Eye (tissue), 1 donor: ENCODE data around the gene ARHGAP22.

Experiments
- DNase-seq: peaks from one replicate; pipeline ENCODE4 v3.0.0-alpha.2; 2015

ARHGAP22 gene

DNA sequence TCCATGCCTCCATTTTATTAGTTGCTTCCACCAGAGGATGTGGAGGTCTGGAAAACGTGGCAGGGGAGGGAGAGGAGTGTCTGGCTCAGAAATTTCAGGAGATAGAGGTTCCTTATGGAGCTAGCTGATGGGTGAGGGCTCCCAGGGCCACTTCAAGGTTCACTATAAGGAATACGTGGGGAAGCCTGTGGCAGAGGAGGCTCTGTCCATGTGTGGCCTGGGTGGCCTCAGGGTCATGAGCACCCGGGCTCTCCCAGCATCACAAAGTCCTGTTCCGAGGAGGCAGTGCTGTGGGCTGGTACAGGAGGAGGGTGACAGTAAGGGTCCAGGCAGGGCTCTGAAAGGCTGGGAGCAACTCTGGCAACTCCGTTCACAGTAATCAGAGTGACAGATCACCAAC lies 24.6 kb downstream of the ARHGAP22 start:
- DNase-seq: no peak

DNA sequence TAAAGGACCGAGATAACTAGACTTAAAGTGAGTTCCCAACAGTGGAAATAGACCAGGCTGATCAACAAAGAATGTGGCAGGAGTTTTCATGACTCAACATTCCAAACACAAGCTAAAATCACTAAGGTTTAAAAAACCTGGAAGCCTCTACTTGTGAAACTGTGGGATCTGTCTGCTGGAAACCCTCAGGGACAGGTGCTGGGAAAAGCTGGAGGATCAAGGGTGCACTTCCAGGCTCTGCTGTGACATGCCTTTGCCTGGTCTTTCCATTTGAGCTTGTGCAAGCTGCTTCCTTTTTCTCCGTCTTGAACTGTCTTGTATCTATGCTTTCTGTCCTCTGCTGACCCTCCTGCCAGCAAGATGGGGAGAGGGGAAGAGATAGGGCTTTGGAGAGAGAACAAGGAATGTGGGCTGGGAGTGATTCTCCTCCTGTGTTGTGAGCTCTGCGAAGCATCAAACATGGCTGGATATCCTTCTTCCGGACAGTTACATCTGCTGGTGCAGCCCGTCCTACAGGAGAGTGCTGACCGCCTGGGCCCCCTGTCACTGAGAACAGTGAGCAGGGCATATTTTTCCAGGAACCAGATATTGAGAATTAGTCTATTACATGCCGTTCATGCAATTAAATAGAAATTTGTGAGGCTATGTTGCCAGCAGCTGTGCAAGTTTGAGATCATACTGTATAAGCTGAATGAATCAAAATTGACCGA lies 25.5 kb downstream of the ARHGAP22 start:
- DNase-seq: no peak

DNA sequence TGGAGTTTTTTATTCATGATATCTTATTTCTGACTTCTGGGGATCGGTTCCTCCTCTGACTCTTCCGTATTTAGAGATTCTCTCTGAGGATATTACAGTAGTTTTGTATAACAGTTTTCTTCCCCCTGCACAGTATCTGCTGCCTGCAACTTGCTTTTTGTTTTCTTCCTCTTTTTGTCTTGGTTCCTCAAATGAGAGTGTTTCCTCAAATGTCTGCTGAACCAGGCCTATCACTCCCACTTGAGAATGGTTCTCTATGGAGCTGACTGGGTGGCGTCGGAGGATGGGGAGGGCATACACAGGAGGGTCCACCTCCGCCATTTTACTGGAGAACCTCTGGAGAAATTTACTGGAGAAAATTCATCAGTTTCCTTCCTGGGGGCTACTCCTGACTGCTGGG lies 27.7 kb downstream of the ARHGAP22 start:
- no peak for DNase-seq

DNA sequence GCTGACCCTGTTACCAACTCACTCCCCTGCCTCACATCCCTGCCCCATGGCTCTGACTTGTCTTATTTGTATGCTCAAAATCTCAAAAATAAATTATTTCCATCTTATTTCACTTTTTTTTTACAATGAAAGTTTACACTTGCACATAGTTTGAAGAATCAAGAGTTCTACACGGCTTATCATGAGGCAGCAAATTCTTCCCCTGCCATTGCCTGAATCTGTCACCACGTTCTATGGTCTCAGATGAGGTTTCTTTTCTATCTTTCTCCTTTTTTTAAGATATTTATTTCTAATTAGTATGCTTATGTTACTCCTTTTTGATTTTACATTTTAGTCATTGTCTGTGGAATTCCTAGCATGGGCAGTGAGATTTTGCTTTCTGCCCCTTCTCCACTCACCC lies 28.4 kb downstream of the ARHGAP22 start:
- DNase-seq: no peak

DNA sequence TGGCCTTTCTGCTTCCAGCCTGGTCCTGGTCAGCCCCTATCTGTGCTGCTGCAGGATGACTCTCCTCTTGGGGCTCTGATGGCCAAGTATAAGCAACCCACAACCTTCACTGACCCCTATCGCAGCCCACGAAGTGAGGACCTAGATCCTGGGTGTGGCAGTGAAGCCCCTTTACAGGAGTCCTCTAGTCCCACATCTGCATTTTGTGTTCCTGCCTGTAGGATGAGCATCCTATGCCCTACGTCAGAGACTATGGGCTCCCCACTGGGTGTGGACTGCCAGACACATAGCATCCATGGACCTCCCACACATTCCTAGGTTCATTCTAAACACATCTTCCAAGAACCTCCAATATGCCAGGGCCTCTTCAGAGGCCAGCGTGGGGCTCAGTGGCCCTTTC lies 29.0 kb downstream of the ARHGAP22 start:
- DNase-seq: no peak

DNA sequence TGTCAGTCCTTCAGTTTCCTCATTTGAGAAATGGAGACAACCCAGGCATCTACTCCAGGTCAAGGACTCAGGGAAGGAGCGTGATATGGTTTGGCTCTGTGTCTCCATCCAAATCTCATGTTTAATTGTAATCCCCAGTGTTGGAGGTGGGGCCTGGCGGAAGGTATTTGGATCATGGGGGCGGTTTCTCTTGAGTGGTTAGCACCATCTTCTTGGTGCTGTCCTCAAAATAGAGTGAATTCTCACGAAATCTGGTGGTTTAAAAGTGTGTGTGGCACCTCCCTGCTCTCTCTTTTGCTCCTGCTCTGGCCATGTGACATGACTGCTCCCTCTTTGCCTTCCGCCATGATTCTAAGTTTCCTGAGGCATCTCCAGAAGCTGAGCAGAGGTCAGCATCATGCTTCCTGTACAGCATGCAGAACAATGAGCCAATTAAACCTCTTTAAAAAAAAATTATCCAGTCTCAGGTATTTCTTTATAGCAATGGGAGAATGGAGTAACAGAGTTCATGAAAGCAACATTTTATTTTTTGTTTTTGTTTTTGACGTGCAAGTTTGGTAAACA lies 30.0 kb downstream of the ARHGAP22 start:
- DNase-seq: no peak

DNA sequence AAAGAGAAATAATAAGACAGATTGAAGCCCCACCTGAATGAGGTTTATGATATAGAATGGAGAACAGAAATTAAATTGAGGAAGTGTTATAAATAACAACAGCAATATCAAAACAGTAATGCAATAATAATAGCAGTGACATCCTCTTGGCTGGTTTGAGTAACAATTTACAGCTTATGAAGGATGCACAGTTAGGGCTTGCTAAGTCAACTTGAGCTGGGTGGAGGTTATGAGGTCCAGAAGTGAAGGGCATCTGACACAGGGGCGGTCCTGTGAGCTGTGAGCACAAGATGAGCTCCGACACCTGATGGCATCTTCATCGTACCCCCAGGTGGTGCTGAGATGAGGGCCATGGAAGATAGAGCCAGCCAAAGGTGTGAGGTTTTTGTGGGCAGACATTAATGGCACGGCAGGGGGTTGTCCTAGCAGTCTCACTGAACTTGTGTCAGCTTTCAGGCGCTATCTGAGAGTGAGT lies 30.5 kb downstream of the ARHGAP22 start:
- no peak for DNase-seq

DNA sequence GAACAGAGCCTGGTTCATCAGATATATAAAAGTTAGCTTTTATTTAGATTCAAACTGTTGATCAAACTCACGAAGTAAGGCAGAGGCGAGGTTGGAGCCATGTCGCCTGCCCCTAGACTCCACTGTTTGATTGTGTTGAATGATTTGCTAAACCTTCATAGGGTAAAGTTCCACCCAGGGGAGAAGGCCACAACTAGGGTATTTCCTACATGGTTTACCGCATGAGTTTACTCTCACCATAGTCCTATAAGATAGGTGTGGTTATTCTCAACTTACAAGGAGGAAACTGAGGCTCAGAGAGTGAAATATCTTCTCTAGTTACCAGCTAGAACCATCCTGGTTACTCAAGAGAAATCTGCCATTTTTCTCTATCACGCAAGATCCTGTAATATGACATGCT lies 31.8 kb downstream of the ARHGAP22 start:
- DNase-seq: no peak

DNA sequence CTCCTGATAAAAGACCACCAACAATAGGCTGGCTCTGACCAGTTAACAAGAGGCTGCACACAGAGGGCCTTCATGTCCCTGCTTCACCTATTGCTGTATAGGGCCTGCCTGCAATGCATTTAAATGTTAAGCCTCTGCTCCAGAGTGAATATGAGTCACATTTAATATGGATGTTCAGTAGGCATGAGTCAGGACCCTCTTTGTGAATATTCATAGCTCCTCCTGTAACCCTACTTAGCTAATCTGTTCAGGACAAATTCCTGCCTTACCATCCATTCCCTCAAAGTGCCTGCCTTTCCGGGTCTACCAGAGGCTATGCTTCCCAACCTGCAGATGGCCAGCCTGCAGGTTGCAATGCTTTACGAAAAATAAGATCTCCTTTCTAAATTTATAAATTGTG lies 32.5 kb downstream of the ARHGAP22 start:
- DNase-seq: no peak

DNA sequence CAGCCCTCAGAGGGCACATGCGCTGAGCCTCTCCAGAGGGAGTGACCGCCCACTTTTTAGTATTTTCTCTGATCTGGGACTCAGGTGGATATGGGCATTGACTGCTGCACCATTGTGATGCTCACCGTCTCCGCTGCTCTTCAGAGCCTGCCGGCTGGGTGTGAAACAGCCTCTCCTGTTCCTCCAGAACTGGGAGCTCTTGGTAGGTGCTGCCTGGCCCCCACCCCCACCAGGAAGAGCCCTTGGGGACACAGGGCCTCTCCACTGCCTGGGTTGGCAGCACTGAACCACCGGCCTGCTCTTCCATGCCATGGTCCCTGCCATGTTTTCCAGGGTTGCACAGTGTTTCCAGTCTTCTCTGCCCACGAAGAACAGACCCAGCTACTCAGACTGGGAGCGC lies 36.3 kb downstream of the ARHGAP22 start:
- no peak for DNase-seq

DNA sequence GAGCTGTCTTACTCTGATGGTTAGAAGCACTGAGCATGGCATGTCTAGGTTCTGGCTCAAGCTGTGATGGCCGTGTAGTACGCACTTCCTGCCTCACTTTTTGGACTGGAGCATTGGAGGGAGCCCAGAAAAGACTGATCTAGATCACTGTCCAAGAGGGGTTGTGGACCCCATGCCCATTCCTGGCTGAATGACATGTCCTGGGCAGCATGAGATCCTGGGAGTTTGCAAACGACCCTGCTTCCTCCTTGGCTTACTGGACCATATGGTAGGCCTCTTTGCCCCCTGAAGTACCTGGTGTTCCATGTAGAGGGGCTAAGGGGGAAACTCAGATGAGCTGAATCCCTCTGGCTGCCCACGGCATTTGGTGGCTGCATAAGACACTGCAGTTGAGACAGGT lies 36.7 kb downstream of the ARHGAP22 start:
- DNase-seq: no peak

DNA sequence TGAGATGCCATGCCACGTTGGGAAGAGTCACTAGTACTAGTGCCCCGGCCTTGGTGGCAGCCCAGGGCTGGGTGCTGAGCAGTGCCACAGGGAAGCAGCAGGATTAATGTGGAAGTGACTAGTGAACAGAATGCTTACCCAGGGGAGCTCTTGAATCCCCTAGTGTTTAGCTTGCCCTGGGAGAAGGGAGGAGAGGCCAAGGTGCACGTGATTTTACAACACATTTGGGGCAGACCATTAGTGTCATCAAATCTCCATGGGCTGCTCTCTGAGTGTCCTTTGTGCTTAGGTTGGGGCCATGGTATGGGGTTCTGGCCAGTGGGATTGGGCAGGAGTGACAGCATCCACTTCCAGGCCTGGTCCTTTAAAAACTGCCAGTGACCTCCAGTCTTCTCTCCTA lies 37.5 kb downstream of the ARHGAP22 start:
- DNase-seq: no peak

DNA sequence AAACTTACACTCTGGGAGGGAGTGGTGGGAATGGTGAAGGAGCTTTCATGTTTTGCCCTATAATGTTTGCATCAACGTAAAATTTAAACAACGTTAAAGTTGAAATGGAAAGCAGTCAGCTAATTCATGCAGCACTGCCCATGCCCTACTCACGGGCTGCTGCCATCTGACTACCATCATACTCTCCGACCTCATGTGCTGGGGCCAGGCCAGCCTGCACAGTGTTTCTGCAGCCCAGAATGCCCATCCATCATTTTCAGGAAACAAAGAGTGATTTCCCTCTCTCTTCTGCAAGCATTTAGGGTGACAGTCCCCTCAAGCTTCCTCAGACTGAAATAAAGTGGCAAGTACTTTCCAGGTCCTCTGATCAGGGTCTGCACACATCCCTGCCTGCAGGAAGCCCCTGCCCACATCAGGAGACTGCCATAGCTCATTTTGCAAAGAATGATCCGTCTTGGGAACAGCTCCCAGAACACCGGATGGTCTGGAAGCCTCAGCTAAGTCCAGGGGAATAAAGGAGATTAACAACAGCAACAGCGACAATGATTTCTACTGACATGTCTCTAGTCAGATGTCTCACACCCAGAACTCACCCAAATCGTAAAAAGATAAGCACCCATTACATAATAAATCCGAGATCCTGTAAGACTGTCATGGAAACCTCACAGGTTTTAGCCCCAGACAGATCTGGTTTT lies 40.3 kb downstream of the ARHGAP22 start:
- DNase-seq: no peak

DNA sequence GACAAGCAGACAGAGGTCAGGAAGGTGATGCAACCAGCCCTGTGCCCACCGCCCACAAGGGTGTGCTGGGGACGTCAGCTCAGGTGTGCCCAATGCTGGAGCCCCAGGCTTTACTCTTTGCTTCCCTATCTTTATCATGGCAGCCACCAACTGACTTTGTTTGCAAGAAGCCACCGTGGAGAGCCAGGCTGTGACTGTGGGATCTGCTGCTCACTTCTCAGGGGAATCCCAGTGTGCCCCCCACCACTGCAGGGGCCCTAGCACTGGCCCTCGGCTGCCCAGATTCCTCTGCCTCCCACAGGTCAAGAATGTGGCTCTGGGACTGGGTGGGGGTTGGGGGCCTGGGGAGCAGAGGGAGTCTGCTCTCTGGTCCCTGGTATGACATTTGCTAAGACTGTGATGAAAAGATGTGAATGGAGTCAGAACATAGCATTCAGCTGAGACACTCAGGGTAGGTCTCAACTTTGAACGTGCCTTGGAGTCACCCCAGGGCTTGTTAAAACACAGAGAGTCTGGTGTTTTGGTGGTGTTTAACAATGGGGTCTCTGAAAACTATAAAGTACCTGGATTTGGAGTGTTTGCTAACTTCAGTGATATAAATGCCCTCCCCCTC lies 47.3 kb downstream of the ARHGAP22 start:
- no peak for DNase-seq

DNA sequence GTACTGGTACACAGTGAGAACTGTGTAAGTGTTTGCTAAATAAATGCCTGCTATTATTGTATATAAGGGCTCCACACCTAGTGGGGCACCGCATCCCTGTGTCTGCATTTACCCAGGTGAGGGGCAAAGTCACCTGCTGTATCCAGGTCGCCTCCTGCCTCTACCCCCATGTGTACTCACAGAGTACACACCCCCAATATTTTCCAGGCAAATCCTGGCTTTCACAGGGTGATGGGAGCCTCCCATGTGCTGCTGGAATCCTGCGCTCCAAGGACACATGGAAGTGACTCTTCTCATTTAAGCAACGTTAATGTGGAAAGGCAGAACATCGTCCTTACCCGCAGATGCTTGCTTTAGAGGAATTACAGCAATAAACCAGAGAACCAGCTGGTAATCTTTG lies 48.2 kb downstream of the ARHGAP22 start:
- DNase-seq: no peak

DNA sequence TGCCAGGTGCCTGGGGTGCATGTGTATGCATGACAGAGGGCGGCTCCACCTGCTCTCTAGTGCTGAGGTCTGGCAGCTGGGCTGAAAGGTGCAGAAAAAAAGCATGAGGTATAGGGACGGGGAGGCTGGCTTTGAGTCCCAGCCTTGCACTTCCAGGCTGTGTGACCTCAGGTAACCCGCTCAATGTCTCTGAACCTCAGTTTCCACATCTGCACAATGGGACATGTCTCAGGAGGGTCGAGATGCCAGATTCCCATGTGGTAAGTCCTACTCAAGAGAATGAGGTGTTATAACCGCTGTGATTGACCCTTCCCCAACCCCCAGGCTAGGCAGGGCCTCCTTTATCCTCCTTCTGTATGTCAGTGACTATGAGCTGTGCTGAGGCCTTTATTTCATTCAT lies 48.8 kb downstream of the ARHGAP22 start:
- no peak for DNase-seq

DNA sequence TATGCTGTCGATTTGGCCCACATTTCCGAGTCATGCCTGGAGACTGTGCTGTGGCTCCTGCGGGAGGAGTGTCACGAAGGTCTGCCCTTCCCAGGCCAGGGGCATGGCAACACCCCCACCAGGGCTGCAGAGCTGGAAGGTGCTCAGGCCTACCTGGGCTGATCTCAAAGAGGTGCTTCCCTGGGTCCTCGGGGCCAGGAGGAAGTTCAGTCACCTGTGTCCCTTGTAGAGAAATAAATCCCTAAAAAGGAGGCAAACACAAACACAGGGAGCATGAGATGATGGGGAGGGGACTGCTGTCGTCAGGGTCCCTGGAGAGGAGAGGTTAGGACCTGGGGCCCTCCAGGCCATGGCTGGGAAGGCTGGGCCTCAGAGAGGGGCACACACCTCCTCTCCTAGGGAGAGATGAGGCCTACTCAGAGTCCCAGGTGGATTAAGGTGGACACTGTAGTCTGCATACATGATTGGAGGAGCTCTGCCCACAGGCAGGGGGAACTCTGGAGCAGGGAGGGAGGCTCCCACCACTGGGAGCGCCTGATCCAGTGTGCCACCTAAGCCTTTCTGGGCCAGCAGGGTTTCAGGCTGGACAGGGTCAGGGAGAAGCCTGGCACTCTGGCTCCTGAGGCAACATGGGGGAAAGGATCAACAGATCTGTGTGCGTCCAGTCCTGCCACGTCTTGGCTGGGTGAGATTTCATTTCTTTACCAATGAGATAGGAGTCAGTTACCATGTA lies 49.4 kb downstream of the ARHGAP22 start:
- DNase-seq: no peak

DNA sequence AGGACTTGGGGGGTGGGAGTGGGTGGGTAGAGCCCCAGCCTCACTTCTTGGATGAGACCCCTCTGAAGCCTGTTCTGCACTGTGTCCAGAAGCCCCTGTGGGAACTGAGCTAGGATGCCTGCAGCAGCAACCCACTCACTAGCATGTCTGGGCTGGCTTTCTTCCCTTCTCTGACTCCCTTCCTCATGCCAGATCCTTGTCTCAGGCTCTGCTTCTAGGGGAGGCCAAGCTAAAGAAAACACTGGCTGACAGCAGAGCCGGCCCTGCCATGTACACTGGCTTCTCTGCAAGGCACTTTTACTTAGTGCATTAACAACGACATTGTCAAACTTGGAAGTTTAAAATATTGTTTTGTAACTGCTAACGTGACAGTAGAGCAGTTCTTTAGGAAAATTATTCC lies 50.2 kb downstream of the ARHGAP22 start:
- DNase-seq: no peak

DNA sequence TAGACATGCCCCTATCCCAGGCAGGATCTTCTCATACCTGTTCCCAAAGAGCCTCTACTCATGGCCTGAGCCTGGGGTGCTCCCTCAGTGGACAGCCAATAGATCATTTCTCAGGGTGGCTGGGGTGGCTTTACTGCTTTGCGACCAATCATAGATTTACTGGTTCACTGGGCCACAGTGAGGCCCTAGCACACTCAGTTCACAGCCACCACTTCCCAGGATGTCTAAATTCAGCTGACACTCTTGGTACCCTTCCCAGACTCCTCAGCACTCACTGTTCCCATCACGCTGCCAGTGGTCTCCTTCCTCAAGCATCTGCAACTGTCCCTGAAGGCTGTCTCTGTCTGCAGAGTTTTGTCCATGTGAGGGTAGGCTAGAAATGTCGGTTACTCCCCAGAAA lies 50.6 kb downstream of the ARHGAP22 start:
- no peak for DNase-seq

DNA sequence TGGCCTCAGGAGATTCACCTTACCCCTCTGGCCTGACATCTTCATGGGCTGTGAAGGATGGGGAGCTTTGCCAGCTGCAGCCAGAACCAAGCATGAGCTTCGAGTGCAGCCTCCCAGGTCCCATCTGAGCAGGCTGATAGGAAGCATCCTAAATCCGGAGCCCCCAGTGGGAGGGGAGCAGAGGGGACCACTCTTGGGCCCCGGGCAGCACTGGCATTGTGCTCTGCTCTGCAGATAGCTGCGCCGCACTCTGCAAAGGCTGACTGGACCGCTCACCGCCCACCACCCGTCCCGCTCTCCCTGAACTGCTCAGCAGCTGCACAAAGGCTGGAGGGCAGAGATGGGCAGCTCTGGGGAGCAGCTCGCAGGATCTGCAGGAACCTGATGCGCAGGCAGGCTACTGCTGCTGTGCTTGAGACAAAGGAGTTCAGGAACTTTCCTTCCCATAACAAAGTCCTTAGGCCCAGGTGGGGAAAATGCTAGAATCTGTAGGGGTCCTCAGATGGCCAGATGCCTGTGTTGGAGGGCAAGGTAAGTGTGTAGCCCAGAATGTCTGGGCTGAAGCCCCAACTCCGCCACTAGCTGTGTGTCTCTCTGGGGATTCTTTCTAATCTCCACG lies 51.8 kb downstream of the ARHGAP22 start:
- DNase-seq: no peak

DNA sequence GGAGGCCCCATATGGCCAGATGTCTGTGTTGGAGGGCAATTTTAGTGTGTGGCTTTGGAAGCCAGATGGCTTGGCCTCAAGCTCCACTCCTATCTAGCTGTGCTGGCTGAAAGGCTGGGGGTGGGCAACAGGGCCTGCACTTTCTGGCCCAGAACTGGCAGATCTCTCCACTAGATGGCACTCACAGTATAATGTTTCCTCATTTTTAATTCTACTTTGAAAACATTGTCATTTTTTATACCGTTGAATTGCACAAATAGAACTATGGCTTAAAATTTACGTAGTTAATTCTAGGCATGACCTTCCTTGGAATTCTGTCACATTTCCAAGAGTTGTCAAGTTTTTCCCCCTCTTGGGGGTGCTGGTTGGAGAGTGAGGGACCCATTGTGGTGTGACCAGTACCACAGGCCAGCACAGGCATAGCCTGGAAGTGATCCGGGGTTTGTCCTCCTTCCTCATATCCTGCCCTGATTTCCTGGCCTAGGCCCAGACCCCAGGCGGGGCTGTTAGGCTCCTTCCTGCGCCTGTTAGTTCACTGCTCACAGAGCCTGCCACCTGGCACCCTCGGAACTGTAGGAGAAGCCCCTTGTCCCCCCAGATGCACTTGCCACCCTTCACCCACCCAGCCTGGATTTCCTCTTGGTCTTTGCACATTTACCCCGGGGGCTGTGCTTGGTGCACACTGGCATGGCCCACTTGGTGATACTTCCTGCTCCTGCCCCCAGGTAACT lies 52.8 kb downstream of the ARHGAP22 start:
- peak; percentile 79 for DNase-seq

DNA sequence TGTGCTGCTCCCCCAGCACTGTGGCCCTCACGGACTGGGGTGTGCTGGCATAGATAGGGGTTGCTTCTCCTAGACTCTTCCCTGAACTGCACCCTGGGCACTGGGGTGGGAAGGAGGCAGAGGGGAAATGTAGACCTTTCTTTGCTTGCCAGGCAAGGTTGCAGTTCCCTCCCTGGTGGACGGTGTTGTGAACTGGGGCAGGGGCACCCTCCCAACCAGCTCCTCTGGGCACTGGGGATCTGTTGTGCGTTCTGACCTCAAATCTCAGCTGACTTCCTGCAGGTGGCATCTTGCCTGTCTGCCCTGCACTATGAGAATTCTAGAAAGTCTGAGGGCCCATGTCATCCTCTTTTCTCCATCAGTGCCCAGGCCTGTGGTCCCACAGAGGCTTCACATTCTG lies 53.9 kb downstream of the ARHGAP22 start:
- DNase-seq: no peak
